SK-N-SH (cell line): Measurements from ENCODE around the gene MAST2.

Experiments
- CTCF ChIP-seq: fragments of 200-600 bp; sonication (generic); IDR thresholded peaks from 2 replicates; pipeline ENCODE4 v1.6.1; 2017; ENCODE audit warnings: antibody characterized with exemption, mild to moderate bottlenecking, moderate library complexity
- EP300 ChIP-seq, 2 experiments: IDR thresholded peaks; 2 replicates each; pipeline versions ENCODE4 v1.4.0 to v1.6.1; 2012; ENCODE audit warnings: borderline replicate concordance in 1 of 2, low read depth in 1 of 2, low read length in 1 of 2
- GATA2 ChIP-seq: sonication (generic); formaldehyde crosslinking; IDR thresholded peaks from 2 replicates; pipeline ENCODE4 v1.5.0; 2020; ENCODE audit warnings: mild to moderate bottlenecking, missing genetic modification reagents
- NRF1 ChIP-seq: IDR thresholded peaks from 2 replicates; pipeline ENCODE4 v1.6.1; 2012; ENCODE audit warnings: low read depth, mild to moderate bottlenecking, low read length

GRCh38 chr1:45762291-45762690 is 41.1 kb upstream of the MAST2 start:
- TF ChIP-seq CTCF (no peak), GATA2 (CRISPR knock-in tag) (no peak), EP300 (IDR thresholded peaks at IDR 0.05; ENCODE audit: borderline replicate concordance in 1 of 2, low read depth in 1 of 2, low read length in 1 of 2) (no peak), NRF1 (no peak)
